Spleen (tissue), 11 donors: Measurements from ENCODE around the gene PLCB2. TPM values are rescaled to one million over a fixed set of nuclear protein-coding genes. Genes with fewer than 3 reads are reported as not detected.

ENCODE experiments used
- DNase-seq: peaks from one replicate; pipeline ENCODE4 v3.0.0-alpha.2; 2020
- H3K27ac ChIP-seq, 8 donors: fragments of 200-600 bp; sonication (generic) in 7 of 8; 1 replicate in 4 of 8; 2 replicates in 4 of 8; pipeline versions ENCODE4 v1.5.0 to v1.8.0; 2016 to 2021; ENCODE audit warnings: inconsistent platforms in 4 of 8, mild to moderate bottlenecking in 4 of 8, moderate library complexity in 1 of 8
- H3K27me3 ChIP-seq, 7 donors: fragments of 200-600 bp; sonication (generic) in 6 of 7; replicated peaks in 1 of 7; 1 replicate in 4 of 7; 2 replicates in 3 of 7; pipeline versions ENCODE4 v1.5.0 to v1.8.0; 2016 to 2021; ENCODE audit warnings: inconsistent platforms in 3 of 7, mild to moderate bottlenecking in 1 of 7
- H3K36me3 ChIP-seq, 6 donors: fragments of 200-600 bp; sonication (generic) in 5 of 6; 1 replicate in 4 of 6; 2 replicates in 2 of 6; pipeline versions ENCODE4 v1.5.0 to v1.8.0; 2016 to 2021; ENCODE audit warnings: inconsistent platforms in 2 of 6
- H3K4me1 ChIP-seq, 6 donors: fragments of 200-600 bp; sonication (generic) in 5 of 6; 1 replicate in 3 of 6; 2 replicates in 3 of 6; pipeline versions ENCODE4 v1.5.0 to v1.8.0; 2016 to 2021; ENCODE audit warnings: inconsistent platforms in 3 of 6
- H3K4me3 ChIP-seq, 8 donors: fragments of 200-600 bp; sonication (generic) in 7 of 8; 1 replicate in 4 of 8; 2 replicates in 4 of 8; pipeline versions ENCODE4 v1.5.0 to v1.8.0; 2016 to 2021; ENCODE audit warnings: inconsistent platforms in 4 of 8, mild to moderate bottlenecking in 4 of 8, moderate library complexity in 2 of 8
- H3K9me3 ChIP-seq, 8 donors: fragments of 200-600 bp; sonication (generic) in 7 of 8; 1 replicate in 4 of 8; 2 replicates in 4 of 8; pipeline versions ENCODE4 v1.5.0 to v1.8.0; 2016 to 2021; ENCODE audit warnings: inconsistent platforms in 4 of 8
- POLR2A ChIP-seq, 3 donors: fragments of 450-650 bp; IDR thresholded peaks; one replicate each; pipeline ENCODE4 v1.5.1; 2017; ENCODE audit warnings: antibody characterized with exemption in 3 of 3, mild to moderate bottlenecking in 1 of 3
- POLR2AphosphoS5 ChIP-seq, 3 donors: sonication (generic); formaldehyde crosslinking; IDR thresholded peaks; one replicate each; pipeline ENCODE4 v1.5.1; 2017; ENCODE audit warnings: antibody characterized with exemption in 3 of 3
- WGBS, 5 donors: extraction: QIAGEN DNeasy Blood & Tissue Kit in 3 of 5; methylation state at CpG; one replicate each; pipeline versions ENCODE4 v1.1.5 to v1.1.7; 2013 to 2018; 5-methylcytosine and 5-hydroxymethylcytosine counted together
- intact Hi-C: fragments of 100-400 bp; cut with DNase I; formaldehyde crosslinking; loops from one replicate; pipeline ENCODE4 v1.15.0; 2023; ENCODE audit warnings: low total_unique reads
- polyA plus RNA-seq, 3 donors: library from polyadenylated mRNA; stranded (reverse); fragments of 200-250 nt; gene quantifications; one replicate each; pipeline ENCODE4 v1.2.1, GENCODE V29; 2013
- total RNA-seq, 7 donors: library from RNA; depleted of rRNA in 3 of 7; stranded (reverse); fragments of >200 nt in 3 of 7; fragmentation: NEBNext Ultra II Directional in 4 of 7; extraction: Animal tissue kit (Norgen Biotek cat#: 25700) in 4 of 7; gene quantifications; one replicate each; pipeline versions ENCODE4 v1.1.0 to v1.2.1, GENCODE V29; 2016 to 2021
- TF ChIP-seq, protein P1 (sequence below), 11 experiments: fragments of 200-600 bp in 7 of 11; fragments of 450-650 bp in 4 of 11; sonication (generic) in 4 of 11; IDR thresholded peaks in 8 of 11; conservative IDR thresholded peaks in 3 of 11; 1 replicate in 7 of 11; 2 replicates in 4 of 11; pipeline versions ENCODE4 v1.4.0 to v1.8.0; 2016 to 2021; ENCODE audit warnings: antibody characterized with exemption in 11 of 11, inconsistent platforms in 4 of 11, mild to moderate bottlenecking in 1 of 11
- donor health status: healthy with polysubstance abuse.
- donor health status: DM: no; HTN: no; CAD: no; lungs with moderate emphysema.
- donor health status: DM: no; HTN: no; CAD: no.
- donor health status: Bipolar disorder and iron deficiency.
- donor health status: healthy.
- donor health status: DM: no; HTN: no; CAD: no.
- donor health status: DM: yes; HTN: yes; CAD: no.

The PLCB2 gene
- total and polyA plus RNA-seq, 10 donors, result 63.8 to 247 (median 187) TPM

DNA sequence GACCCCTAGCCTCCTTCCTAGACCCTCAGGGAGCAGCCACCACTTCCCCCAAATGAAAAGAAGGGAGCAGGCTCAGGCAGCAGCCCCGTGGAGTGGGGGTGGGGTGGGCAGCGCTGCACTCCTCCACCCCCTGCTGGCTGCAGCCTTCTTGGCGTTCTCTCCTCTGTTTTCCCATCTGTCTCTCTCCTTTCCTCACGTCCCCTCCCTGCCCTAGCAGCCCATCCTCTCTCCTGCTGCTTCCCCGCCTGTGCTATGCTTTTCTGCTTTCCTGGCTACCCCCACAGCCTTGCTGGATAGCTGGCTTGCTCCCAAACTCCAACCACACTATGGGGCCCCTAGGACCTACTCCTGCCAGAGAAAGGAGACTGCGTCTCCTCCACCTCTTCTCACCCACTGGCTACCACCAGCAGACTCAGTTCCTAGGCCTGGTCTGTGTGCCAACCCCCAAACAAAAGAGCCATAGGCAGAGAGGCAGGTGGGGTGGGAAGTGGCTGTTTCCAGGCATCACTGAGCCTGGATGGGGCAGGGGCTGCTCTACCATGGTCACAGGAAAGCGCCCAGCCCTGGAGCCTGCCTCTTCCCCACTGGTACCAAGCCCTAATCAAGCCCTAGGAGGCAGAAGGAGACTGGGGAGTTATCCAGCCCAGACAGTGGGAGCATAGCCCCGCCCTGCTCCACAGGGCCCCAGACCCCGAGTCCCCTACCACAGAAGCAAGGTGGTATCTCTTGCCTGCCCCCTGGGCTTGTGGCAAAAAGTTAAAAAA lies 46.9 kb upstream of the PLCB2 start:
- H3K27me3 ChIP-seq, result peaks cover 0 to 9% (median 0%) of the 10 kb centered on the region in 7 donors
- intact Hi-C loops, result no loop called here
- no peak overlapping the region for H3K27ac ChIP-seq
- H3K4me1 ChIP-seq, result peaks cover 3 to 27% (median 16%) of the 10 kb centered on the region in 6 donors
- H3K4me3 ChIP-seq, result no peak overlapping the region
- H3K36me3 ChIP-seq, result no peaks in the 10 kb centered on the region
- DNase-seq, result peak; percentile 54
- TF ChIP-seq, protein P1, sequence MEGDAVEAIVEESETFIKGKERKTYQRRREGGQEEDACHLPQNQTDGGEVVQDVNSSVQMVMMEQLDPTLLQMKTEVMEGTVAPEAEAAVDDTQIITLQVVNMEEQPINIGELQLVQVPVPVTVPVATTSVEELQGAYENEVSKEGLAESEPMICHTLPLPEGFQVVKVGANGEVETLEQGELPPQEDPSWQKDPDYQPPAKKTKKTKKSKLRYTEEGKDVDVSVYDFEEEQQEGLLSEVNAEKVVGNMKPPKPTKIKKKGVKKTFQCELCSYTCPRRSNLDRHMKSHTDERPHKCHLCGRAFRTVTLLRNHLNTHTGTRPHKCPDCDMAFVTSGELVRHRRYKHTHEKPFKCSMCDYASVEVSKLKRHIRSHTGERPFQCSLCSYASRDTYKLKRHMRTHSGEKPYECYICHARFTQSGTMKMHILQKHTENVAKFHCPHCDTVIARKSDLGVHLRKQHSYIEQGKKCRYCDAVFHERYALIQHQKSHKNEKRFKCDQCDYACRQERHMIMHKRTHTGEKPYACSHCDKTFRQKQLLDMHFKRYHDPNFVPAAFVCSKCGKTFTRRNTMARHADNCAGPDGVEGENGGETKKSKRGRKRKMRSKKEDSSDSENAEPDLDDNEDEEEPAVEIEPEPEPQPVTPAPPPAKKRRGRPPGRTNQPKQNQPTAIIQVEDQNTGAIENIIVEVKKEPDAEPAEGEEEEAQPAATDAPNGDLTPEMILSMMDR (IDR thresholded peaks at IDR 0.05 in 8 of 11, conservative IDR thresholded peaks at IDR 0.05 in 3 of 11), result peak in 3 of 11 experiments; percentile 18 to 37 (median 25)
- TF ChIP-seq POLR2AphosphoS5 (IDR thresholded peaks at IDR 0.05) (no peak), POLR2A (IDR thresholded peaks at IDR 0.05) (no peak)
- no peaks in the 10 kb centered on the region for H3K9me3 ChIP-seq
- 43 to 53% (median 47%) methylated on average over 9 of the region's 9 CpGs for WGBS, 5 donors

DNA sequence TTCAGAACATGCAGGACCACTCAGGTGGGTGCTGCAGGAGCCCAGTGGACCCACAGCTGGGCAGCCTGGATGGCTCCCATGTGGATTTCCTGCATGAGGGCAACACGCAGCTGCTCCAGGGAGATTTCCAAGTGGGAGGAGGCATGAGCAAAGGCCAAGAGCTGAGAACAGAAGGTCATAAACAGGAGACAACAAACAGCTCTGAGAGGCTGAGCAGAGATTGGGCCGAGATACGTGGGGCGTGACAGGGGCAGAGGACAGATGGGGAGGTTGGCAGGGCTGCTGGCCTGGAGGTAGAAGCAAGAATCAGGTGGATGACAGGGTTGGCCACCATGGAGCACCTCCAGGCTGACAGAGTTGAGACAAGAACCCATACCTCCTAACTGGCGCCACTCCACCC lies 46.0 kb upstream of the PLCB2 start:
- Histone ChIP-seq H3K27me3 (peaks cover 0 to 5% (median 0%) of the 10 kb centered on the region in 7 donors), H3K27ac (no peak overlapping the region), H3K4me3 (no peak overlapping the region), H3K9me3 (no peaks in the 10 kb centered on the region), H3K4me1 (peaks cover 2 to 22% (median 13%) of the 10 kb centered on the region in 6 donors), H3K36me3 (no peaks in the 10 kb centered on the region)
- no peak for TF ChIP-seq POLR2AphosphoS5 (IDR thresholded peaks at IDR 0.05)
- TF ChIP-seq, protein P1 (IDR thresholded peaks at IDR 0.05 in 8 of 11, conservative IDR thresholded peaks at IDR 0.05 in 3 of 11), result no peak
- no peak for TF ChIP-seq POLR2A (IDR thresholded peaks at IDR 0.05)
- DNase-seq, result peak; percentile 48
- WGBS, 5 donors, result 78 to 92% (median 82%) methylated on average over 5 of the region's 5 CpGs
- intact Hi-C loops, result no loop called here

DNA sequence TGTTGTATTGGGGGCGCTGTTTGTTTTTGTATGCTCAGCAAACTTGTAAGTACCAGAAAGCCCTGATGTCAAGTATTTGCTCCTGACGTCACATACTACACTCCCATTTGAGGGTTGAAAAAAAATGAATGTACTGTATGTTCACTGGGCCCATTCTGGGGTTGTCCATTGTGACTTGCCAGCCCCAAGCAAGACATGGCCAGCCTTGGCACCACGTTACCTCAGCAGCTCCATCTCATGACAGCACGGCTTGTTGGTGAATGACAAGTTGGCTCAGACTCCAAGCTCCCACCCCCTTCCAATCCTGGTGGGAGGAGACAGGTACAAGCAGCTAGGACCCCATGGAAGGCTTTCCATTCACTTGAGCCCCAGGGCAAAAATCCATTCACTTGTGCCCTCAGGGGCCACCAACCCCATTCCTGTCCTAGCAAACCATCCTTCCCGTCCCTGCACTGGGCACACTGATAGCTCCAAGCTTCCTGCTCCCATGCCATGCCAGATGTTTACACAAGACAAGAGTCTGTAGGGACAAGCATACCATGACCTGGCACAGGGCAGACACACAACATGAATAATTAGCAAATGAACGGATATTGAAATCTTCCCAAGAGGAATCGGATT lies 44.7 kb upstream of the PLCB2 start:
- intact Hi-C loops, result no loop called here
- no peaks in the 10 kb centered on the region for H3K36me3 ChIP-seq
- no peaks in the 10 kb centered on the region for H3K27me3 ChIP-seq
- peaks cover 0 to 11% (median 2%) of the 10 kb centered on the region in 6 donors for H3K4me1 ChIP-seq
- H3K27ac ChIP-seq, result no peak overlapping the region
- 83 to 92% (median 87%) methylated on average over 7 of the region's 7 CpGs for WGBS, 5 donors
- TF ChIP-seq POLR2A (IDR thresholded peaks at IDR 0.05) (no peak), POLR2AphosphoS5 (IDR thresholded peaks at IDR 0.05) (no peak)
- TF ChIP-seq, protein P1 (IDR thresholded peaks at IDR 0.05 in 8 of 11, conservative IDR thresholded peaks at IDR 0.05 in 3 of 11), result no peak
- H3K9me3 ChIP-seq, result no peaks in the 10 kb centered on the region
- H3K4me3 ChIP-seq, result no peak overlapping the region
- no peak for DNase-seq

DNA sequence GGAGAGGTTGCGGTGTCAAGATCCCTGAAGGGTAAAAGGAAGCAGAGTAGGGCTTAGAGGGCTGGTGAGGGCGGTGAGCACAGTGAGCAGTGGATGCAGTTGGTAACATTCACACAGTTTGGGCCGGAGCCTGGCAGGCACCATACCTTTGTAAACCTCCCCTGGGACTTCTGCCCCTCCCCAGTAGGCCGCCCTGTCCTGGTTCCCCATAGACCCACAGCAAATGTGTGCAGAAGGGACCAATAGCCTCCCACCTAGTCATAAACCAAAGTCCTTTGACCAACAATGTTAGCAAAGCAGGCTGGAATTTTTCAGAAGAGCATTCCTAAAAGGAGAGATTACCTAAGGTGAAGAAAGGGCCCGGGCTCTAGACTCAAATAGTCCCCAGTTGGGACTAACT lies 41.4 kb upstream of the PLCB2 start:
- no peak for DNase-seq
- Histone ChIP-seq H3K27me3 (peaks cover 0 to 5% (median 0%) of the 10 kb centered on the region in 7 donors), H3K4me1 (peaks cover 0 to 14% (median 7%) of the 10 kb centered on the region in 6 donors), H3K4me3 (no peak overlapping the region), H3K9me3 (no peaks in the 10 kb centered on the region), H3K27ac (no peak overlapping the region), H3K36me3 (no peaks in the 10 kb centered on the region)
- WGBS, 5 donors, result 82 to 95% (median 91%) methylated on average over 5 of the region's 5 CpGs
- intact Hi-C loops, result no loop called here
- no peak for TF ChIP-seq POLR2AphosphoS5 (IDR thresholded peaks at IDR 0.05)
- TF ChIP-seq POLR2A (IDR thresholded peaks at IDR 0.05), result no peak
- TF ChIP-seq, protein P1 (IDR thresholded peaks at IDR 0.05 in 8 of 11, conservative IDR thresholded peaks at IDR 0.05 in 3 of 11), result no peak
